Lower leg skin (tissue), 3 donors: ENCODE results near the gene GLRX.

Experiments used
- CTCF ChIP-seq, 3 donors: fragments of 450-650 bp; IDR thresholded peaks; one replicate each; pipeline ENCODE4 v1.5.1; 2016; ENCODE audit warnings: antibody characterized with exemption in 3 of 3, mild to moderate bottlenecking in 3 of 3, moderate library complexity in 2 of 3
- POLR2A ChIP-seq, 2 donors: fragments of 450-650 bp; IDR thresholded peaks; one replicate each; pipeline ENCODE4 v1.6.1; 2016 to 2017; ENCODE audit warnings: antibody characterized with exemption in 2 of 2, mild to moderate bottlenecking in 1 of 2, moderate library complexity in 1 of 2

- no peak for TF ChIP-seq CTCF (IDR thresholded peaks at IDR 0.05)
- TF ChIP-seq POLR2A (IDR thresholded peaks at IDR 0.05) = no peak
Measured at GRCh38 chr5:95777441-95777840, 45.1 kb downstream of the GLRX start.
